HEK293 (cell line): Measurements from ENCODE around the gene AP3D1.

ENCODE experiments used
- CTCF ChIP-seq: fragments of 450-650 bp; formaldehyde crosslinking; IDR thresholded peaks from 2 replicates; pipeline ENCODE4 v1.5.1; 2016; ENCODE audit warnings: missing biosample characterization, missing genetic modification characterization
- EGR2 ChIP-seq: fragments of 450-650 bp; formaldehyde crosslinking; IDR thresholded peaks from 2 replicates; pipeline ENCODE4 v1.5.1; 2016; ENCODE audit warnings: low read depth, missing biosample characterization, missing genetic modification characterization
- REST ChIP-seq: fragments of 450-650 bp; formaldehyde crosslinking; IDR thresholded peaks from 2 replicates; pipeline ENCODE4 v1.5.1; 2016; ENCODE audit warnings: missing biosample characterization, missing genetic modification characterization
- TCF7L2 ChIP-seq: IDR thresholded peaks from 2 replicates; pipeline ENCODE4 v1.6.1; 2011; ENCODE audit warnings: low read depth, mild to moderate bottlenecking, inconsistent platforms, low read length, moderate library complexity, borderline replicate concordance
- ZBTB7A ChIP-seq: fragments of 450-650 bp; formaldehyde crosslinking; IDR thresholded peaks from 2 replicates; pipeline ENCODE4 v1.5.1; 2016; ENCODE audit warnings: low read depth, missing biosample characterization, missing genetic modification characterization
- ZFP37 ChIP-seq: fragments of 450-650 bp; formaldehyde crosslinking; IDR thresholded peaks from 2 replicates; pipeline ENCODE4 v1.5.1; 2016; ENCODE audit warnings: missing biosample characterization, missing genetic modification characterization
- ZNF18 ChIP-seq: fragments of 450-650 bp; formaldehyde crosslinking; IDR thresholded peaks from 2 replicates; pipeline ENCODE4 v1.5.1; 2016; ENCODE audit warnings: missing biosample characterization, missing genetic modification characterization
- ZNF37A ChIP-seq: fragments of 450-650 bp; IDR thresholded peaks from 2 replicates; pipeline ENCODE4 v1.5.1; 2018; ENCODE audit warnings: missing biosample characterization, missing genetic modification characterization
- ZNF48 ChIP-seq: fragments of 450-650 bp; formaldehyde crosslinking; IDR thresholded peaks from 2 replicates; pipeline ENCODE4 v1.5.1; 2016; ENCODE audit warnings: missing biosample characterization, missing genetic modification characterization
- ZNF624 ChIP-seq: fragments of 450-650 bp; formaldehyde crosslinking; IDR thresholded peaks from 2 replicates; pipeline ENCODE4 v1.5.1; 2017; ENCODE audit warnings: missing biosample characterization, missing genetic modification characterization
- ZNF629 ChIP-seq: fragments of 450-650 bp; formaldehyde crosslinking; IDR thresholded peaks from 2 replicates; pipeline ENCODE4 v1.5.1; 2017; ENCODE audit warnings: missing biosample characterization, missing genetic modification characterization
- ZNF670 ChIP-seq: fragments of 450-650 bp; formaldehyde crosslinking; IDR thresholded peaks from 2 replicates; pipeline ENCODE4 v1.5.1; 2016; ENCODE audit warnings: missing biosample characterization, missing genetic modification characterization, low read depth

- TF ChIP-seq TCF7L2 (no peak), CTCF (tag by site-specific recombination) (no peak), ZBTB7A (tag by site-specific recombination) (no peak), ZNF670 (no peak), ZFP37 (tag by site-specific recombination) (no peak), EGR2 (tag by site-specific recombination) (no peak), ZNF37A (tag by site-specific recombination) (no peak), ZNF48 (no peak), ZNF18 (tag by site-specific recombination) (no peak), REST (tag by site-specific recombination) (no peak), ZNF624 (no peak), ZNF629 (tag by site-specific recombination) (no peak)
Observed at GRCh38 chr19:2077833-2078619, 73.3 kb downstream of the AP3D1 start.
